Thyroid gland (tissue), 4 donors: ENCODE measurements around the gene CGB3. TPM values are rescaled to one million over a fixed set of nuclear protein-coding genes. Genes with fewer than 3 reads are reported as not detected.
"Not testable (repeated sequence)": the region's sequence is repeated elsewhere in the genome, so short reads cannot be mapped to it uniquely, and the experiment has no call there.

Source experiments
- DNase-seq, 2 donors: peaks; one replicate each; pipeline ENCODE4 v3.0.0-alpha.2; 2019
- H3K27ac ChIP-seq, 3 donors: fragments of 200-600 bp; sonication (generic); 1 replicate in 2 of 3; 2 replicates in 1 of 3; pipeline ENCODE4 v1.5.1; 2016 to 2019; ENCODE audit warnings: mild to moderate bottlenecking in 1 of 3, moderate library complexity in 1 of 3
- H3K27me3 ChIP-seq: fragments of 200-600 bp; sonication (generic); one replicate; pipeline ENCODE4 v1.5.1; 2019
- H3K36me3 ChIP-seq, 2 donors: fragments of 200-600 bp; sonication (generic); one replicate each; pipeline ENCODE4 v1.5.1; 2016 to 2019
- H3K4me1 ChIP-seq, 2 donors: fragments of 200-600 bp; sonication (generic); one replicate each; pipeline ENCODE4 v1.5.1; 2017 to 2019
- H3K4me3 ChIP-seq, 3 donors: fragments of 200-600 bp; sonication (generic); replicated peaks in 1 of 3; 1 replicate in 2 of 3; 2 replicates in 1 of 3; pipeline ENCODE4 v1.5.1; 2016; ENCODE audit warnings: mild to moderate bottlenecking in 1 of 3
- H3K9me3 ChIP-seq: fragments of 200-600 bp; sonication (generic); one replicate; pipeline ENCODE4 v1.5.1; 2017
- POLR2A ChIP-seq, 2 donors: fragments of 450-650 bp; IDR thresholded peaks; one replicate each; pipeline ENCODE4 v1.6.1; 2017; ENCODE audit warnings: antibody characterized with exemption in 2 of 2, mild to moderate bottlenecking in 2 of 2, moderate library complexity in 1 of 2
- WGBS, 2 donors: methylation state at CpG; one replicate each; pipeline ENCODE4 v1.1.5; 2017; 5-methylcytosine and 5-hydroxymethylcytosine counted together
- intact Hi-C: fragments of 100-400 bp; cut with DNase I; formaldehyde crosslinking; loops from one replicate; pipeline ENCODE4 v1.15.1; 2023
- total RNA-seq, 4 donors: library from RNA; depleted of rRNA; stranded (reverse); fragments of >200 nt; gene quantifications; one replicate each; pipeline ENCODE4 v1.2.3, GENCODE V29; 2016
- TF ChIP-seq, protein P1 (sequence below), 6 experiments: fragments of 200-600 bp in 3 of 6; fragments of 450-650 bp in 3 of 6; sonication (generic) in 3 of 6; IDR thresholded peaks; one replicate each; pipeline ENCODE4 v1.5.1; 2016 to 2019; ENCODE audit warnings: antibody characterized with exemption in 6 of 6, mild to moderate bottlenecking in 2 of 6, inconsistent platforms in 1 of 6, moderate library complexity in 1 of 6

Gene CGB3
- total RNA-seq, 4 donors from 2014 or later: not detected

DNA sequence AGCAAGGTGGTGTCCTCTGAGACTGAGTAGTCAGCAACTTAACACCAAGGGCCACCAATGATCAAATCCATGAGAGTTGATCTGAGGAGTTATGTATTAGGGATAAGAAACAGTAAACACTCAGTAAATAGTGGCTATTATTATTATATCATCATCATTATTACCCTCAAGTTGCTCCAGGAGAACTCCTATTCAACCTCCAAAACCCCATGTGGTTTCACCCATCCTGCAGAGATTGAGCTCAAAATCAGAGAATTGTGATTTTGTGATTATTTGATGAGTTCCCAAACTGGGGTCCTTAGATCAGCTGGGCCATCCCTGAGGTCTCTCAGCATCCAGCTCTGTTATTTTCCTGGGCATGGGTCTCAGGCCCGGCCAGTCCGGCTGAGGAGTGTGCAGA lies 36.9 kb upstream of the CGB3 start:
- Histone ChIP-seq H3K9me3 (no peaks in the 10 kb centered on the region), H3K4me3 (no peak overlapping the region), H3K27me3 (no peaks in the 10 kb centered on the region), H3K4me1 (peaks cover 2 to 29% of the 10 kb centered on the region in 2 donors), H3K27ac (no peak overlapping the region), H3K36me3 (no peaks in the 10 kb centered on the region)
- no peak for DNase-seq
- WGBS, 2 donors: 83% methylated on average over 1 of the region's 2 CpGs; no CpG with 5 or more reads in 1 of the 2 donors
- TF ChIP-seq, protein P1, sequence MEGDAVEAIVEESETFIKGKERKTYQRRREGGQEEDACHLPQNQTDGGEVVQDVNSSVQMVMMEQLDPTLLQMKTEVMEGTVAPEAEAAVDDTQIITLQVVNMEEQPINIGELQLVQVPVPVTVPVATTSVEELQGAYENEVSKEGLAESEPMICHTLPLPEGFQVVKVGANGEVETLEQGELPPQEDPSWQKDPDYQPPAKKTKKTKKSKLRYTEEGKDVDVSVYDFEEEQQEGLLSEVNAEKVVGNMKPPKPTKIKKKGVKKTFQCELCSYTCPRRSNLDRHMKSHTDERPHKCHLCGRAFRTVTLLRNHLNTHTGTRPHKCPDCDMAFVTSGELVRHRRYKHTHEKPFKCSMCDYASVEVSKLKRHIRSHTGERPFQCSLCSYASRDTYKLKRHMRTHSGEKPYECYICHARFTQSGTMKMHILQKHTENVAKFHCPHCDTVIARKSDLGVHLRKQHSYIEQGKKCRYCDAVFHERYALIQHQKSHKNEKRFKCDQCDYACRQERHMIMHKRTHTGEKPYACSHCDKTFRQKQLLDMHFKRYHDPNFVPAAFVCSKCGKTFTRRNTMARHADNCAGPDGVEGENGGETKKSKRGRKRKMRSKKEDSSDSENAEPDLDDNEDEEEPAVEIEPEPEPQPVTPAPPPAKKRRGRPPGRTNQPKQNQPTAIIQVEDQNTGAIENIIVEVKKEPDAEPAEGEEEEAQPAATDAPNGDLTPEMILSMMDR (IDR thresholded peaks at IDR 0.05): no peak
- no peak for TF ChIP-seq POLR2A (IDR thresholded peaks at IDR 0.05)
- intact Hi-C loops: no loop called here

DNA sequence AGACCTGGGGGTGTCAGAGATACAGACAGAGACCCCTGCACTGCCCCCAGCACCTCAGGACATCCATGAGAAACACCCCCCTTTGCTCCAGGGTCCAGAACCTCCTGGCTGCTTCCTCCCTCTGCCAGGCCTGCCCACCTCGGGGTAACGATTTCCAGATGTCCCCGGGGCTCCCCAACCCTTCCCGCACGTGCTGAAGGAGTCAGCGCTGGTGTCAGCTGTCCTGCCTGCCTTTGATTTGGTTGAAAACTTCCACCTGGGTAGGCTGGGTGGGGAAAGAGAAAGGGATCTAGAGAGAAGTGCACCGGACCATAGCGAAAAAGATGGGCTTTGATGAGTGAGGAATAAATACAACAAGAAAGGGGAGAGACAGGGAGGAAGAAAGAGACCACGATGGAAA lies 34.9 kb upstream of the CGB3 start:
- Histone ChIP-seq H3K4me1 (peaks cover 2 to 19% of the 10 kb centered on the region in 2 donors), H3K36me3 (no peaks in the 10 kb centered on the region), H3K4me3 (no peak overlapping the region), H3K9me3 (no peaks in the 10 kb centered on the region), H3K27ac (no peak overlapping the region), H3K27me3 (no peaks in the 10 kb centered on the region)
- intact Hi-C loops: no loop called here
- TF ChIP-seq, protein P1 (IDR thresholded peaks at IDR 0.05): no peak
- no peak for TF ChIP-seq POLR2A (IDR thresholded peaks at IDR 0.05)
- no peak for DNase-seq
- WGBS, 2 donors: 45 to 69% methylated on average over 9 of the region's 9 CpGs

DNA sequence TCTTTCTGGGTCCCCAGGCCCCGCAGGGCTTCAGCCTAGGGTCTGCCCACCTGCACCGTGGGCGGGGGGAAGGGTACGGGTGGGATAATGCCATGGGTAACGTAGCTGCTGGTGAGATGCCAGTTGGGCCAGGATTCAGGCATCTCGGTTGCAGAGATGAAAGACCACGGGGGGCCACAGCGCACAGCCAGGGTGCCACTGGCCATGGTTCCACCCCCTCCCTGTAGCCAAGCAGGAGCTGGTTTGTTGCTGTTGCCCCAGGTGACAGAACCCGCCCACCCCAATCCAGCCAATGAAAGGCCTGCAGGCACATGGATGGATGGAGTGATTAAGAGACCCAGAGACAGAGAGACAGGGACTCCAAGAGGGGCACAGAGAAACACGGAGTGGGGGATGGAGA lies 34.4 kb upstream of the CGB3 start:
- Histone ChIP-seq H3K27me3 (no peaks in the 10 kb centered on the region), H3K27ac (no peak overlapping the region), H3K4me3 (no peak overlapping the region), H3K36me3 (no peaks in the 10 kb centered on the region), H3K9me3 (no peaks in the 10 kb centered on the region), H3K4me1 (peaks cover 2 to 19% of the 10 kb centered on the region in 2 donors)
- WGBS, 2 donors: 33 to 39% methylated on average over 9 to 10 of the region's 10 CpGs
- intact Hi-C loops: no loop called here
- TF ChIP-seq, protein P1 (IDR thresholded peaks at IDR 0.05): no peak
- TF ChIP-seq POLR2A (IDR thresholded peaks at IDR 0.05): no peak
- peak in 1 of 2 donors; percentile 21 for DNase-seq

DNA sequence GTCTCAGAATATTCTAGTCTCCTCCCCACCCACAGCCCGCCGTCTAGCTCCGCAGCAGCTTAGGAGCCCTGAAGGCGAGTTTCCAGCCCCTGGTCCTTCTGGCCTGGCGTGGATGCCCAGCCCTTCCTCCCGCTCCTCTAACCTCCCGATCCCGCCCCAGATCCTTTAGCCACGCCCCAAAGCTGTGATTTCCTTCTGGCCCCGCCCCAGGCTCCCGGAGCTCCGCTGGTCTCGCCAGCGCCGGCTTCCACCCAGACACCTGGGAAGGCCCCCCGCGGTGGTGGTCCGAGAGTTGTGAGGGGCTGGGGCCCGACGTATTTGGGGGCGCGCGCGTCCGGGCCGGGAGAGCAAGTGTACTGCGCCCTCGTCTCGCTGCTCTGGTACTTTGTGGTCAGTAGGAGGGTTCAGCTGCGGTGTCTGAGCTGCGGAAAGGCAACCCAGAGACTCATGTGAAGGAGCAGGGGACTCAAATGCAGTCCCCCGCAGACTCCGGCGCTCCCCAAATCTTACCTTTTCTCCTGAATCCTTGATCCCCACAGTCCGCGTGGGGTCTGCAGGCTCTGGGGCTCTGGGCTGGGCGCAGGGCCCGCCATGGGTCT lies 33.6 kb upstream of the CGB3 start, which contains the start of gene CGB7:
TSS of gene CGB7 (minus strand) at position 114 of the 599 bp plus-strand sequence. CDS start 2,374 bp downstream, outside the sequence.
- Histone ChIP-seq H3K4me1 (peaks cover 2 to 19% of the 10 kb centered on the region in 2 donors), H3K27me3 (no peaks in the 10 kb centered on the region), H3K4me3 (peak within 1 kb of the TSS in 1 of 3 donors; percentile 30), H3K9me3 (no peaks in the 10 kb centered on the region), H3K36me3 (no peaks in the 10 kb centered on the region), H3K27ac (no peak within 1 kb of the TSS)
- intact Hi-C loops: no loop called here
- DNase-seq: peak; percentile 75 to 78
- WGBS, 2 donors: 2 to 3% methylated on average over 12 to 20 of the region's 38 CpGs
- no peak for TF ChIP-seq POLR2A (IDR thresholded peaks at IDR 0.05)
- TF ChIP-seq, protein P1 (IDR thresholded peaks at IDR 0.05): no peak

DNA sequence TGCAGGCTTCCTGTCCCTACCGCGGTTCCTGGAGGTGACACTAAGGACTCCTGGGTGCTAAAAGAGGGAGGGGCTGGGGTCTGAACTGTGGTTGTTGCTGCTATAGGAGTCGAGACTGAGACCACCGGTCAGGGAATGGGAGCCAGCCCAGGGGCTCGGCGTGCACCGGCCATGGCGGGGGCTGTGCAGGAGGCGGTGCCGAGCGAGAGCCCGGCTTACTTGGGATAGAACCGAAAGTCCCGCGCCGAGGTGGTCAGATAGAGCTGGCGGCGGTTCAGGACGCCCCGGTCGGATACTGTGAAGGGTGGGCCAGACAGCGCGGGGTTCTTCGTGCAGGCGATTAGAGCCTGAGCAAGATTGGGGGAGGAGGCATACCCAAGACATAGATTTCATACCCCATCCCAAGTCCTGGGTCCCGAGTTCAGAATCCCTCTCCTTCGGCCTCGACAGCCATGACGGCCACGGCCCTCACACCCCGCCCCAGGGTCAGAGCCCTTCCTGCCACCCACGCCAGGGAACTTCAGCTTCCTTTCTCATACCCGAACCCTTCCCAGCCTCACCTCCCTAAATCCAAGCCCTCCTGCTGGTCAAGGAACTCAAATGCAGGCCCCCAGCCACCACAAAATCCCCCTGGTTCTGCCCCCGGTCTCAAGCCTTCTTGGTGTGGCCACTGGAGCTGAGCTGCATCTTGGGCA lies 32.9 kb upstream of the CGB3 start:
- H3K4me1 ChIP-seq: peaks cover 2 to 19% of the 10 kb centered on the region in 2 donors
- DNase-seq, H3K27me3 ChIP-seq, H3K27ac ChIP-seq, H3K36me3 ChIP-seq, intact Hi-C loops, H3K9me3 ChIP-seq: not testable (repeated sequence)
- 8 to 17% methylated on average over 13 to 34 of the region's 34 CpGs for WGBS, 2 donors
- H3K4me3 ChIP-seq: peak overlapping the region in 1 of 3 donors; percentile 30
